K562 (cell line): Measurements from ENCODE around the gene CLDND2. TPM values are rescaled to one million over a fixed set of nuclear protein-coding genes. Genes with fewer than 3 reads are reported as not detected.

Experiments used
- BRF1 ChIP-seq: IDR thresholded peaks from 3 replicates; pipeline ENCODE4 v1.6.1; 2011; ENCODE audit warnings: borderline replicate concordance, mild to moderate bottlenecking; ENCODE audit not compliant: insufficient read length; ENCODE audit errors: extremely low read depth
- HDGF ChIP-seq: fragments of 450-650 bp; IDR thresholded peaks from 2 replicates; pipeline ENCODE4 v1.6.1; 2016
- ILF3 ChIP-seq: fragments of 450-650 bp; IDR thresholded peaks from 2 replicates; pipeline ENCODE4 v1.6.1; 2018; ENCODE audit warnings: antibody characterized with exemption, mild to moderate bottlenecking, moderate library complexity, borderline replicate concordance
- L3MBTL2 ChIP-seq: fragments of 450-650 bp; IDR thresholded peaks from 2 replicates; pipeline ENCODE4 v1.6.1; 2016; ENCODE audit warnings: mild to moderate bottlenecking, moderate library complexity
- NR2C1 ChIP-seq, 2 experiments: fragments of 450-650 bp; IDR thresholded peaks; 2 replicates each; pipeline ENCODE4 v1.6.1; 2017; ENCODE audit warnings: mild to moderate bottlenecking in 2 of 2, antibody characterized with exemption in 1 of 2, inconsistent platforms in 1 of 2, missing compliant biosample characterization in 1 of 2, missing genetic modification characterization in 1 of 2
- POLR2B ChIP-seq: fragments of 450-650 bp; IDR thresholded peaks from 2 replicates; pipeline ENCODE4 v1.6.1; 2018; ENCODE audit warnings: low read depth; ENCODE audit not compliant: partially characterized antibody
- POU5F1 ChIP-seq: fragments of 150-350 bp; IDR thresholded peaks from 2 replicates; pipeline ENCODE4 v1.6.1; 2014; ENCODE audit warnings: borderline replicate concordance, low read length, low read depth, mild to moderate bottlenecking; ENCODE audit not compliant: partially characterized antibody
- SETDB1 ChIP-seq: IDR thresholded peaks from one replicate; pipeline ENCODE4 v1.6.1; 2012; ENCODE audit warnings: low read length, control low read depth, inconsistent platforms
- TAF15 ChIP-seq: fragments of 200-400 bp; formaldehyde crosslinking; IDR thresholded peaks from 2 replicates; pipeline ENCODE4 v1.6.1; 2017; ENCODE audit warnings: mild to moderate bottlenecking, low read depth, low read length, moderate library complexity
- TAL1 ChIP-seq: fragments of 450-650 bp; IDR thresholded peaks from 2 replicates; pipeline ENCODE4 v1.6.1; 2016; ENCODE audit warnings: mild to moderate bottlenecking
- TARDBP ChIP-seq: fragments of 450-650 bp; IDR thresholded peaks from 2 replicates; pipeline ENCODE4 v1.6.1; 2016
- ZNF212 ChIP-seq: fragments of 450-650 bp; formaldehyde crosslinking; IDR thresholded peaks from 2 replicates; pipeline ENCODE4 v1.4.0; 2020; ENCODE audit warnings: mild to moderate bottlenecking
- ZNF324 ChIP-seq: fragments of 250-450 bp; sonication (Bioruptor Pico); IDR thresholded peaks from 2 replicates; pipeline ENCODE4 v1.4.0; 2020; ENCODE audit warnings: mild to moderate bottlenecking
- ZSCAN29 ChIP-seq: fragments of 450-650 bp; IDR thresholded peaks from 2 replicates; pipeline ENCODE4 v1.6.1; 2017
- polyA plus RNA-seq, 8 experiments: library from polyadenylated mRNA; depleted of rRNA in 4 of 8; stranded (reverse) in 5 of 8; unstranded in 3 of 8; fragments of >200 nt; fragmentation: Nextera tagmentation in 2 of 8; fragmentation: Illumina TruSeq in 1 of 8; extraction: Ambion mirVana in 2 of 8; extraction: Trizol in 1 of 8; gene quantifications; 2 replicates each; pipeline versions ENCODE4 v1.2.1 to v1.2.3, GENCODE V29; 2011 to 2014; ENCODE audit warnings: inconsistent platforms in 1 of 8, missing spikeins in 1 of 8
- total RNA-seq, 7 experiments: library from RNA; depleted of rRNA in 6 of 7; stranded (reverse); fragments of >200 nt in 6 of 7; fragmentation: Illumina TruSeq in 2 of 7; extraction: Trizol in 2 of 7; gene quantifications; 2 replicates each; pipeline versions ENCODE4 v1.2.1 to v1.2.3, GENCODE V29; 2011 to 2021; ENCODE audit warnings: low replicate concordance in 1 of 7
- TF ChIP-seq, protein P1 (sequence below): sonication (generic); formaldehyde crosslinking; IDR thresholded peaks from 2 replicates; pipeline ENCODE4 v1.8.0; 2022; ENCODE audit warnings: mild to moderate bottlenecking, missing genetic modification reagents
- TF ChIP-seq, protein P2 (sequence below), 2 experiments: fragments of 450-650 bp in 1 of 2; sonication (generic) in 1 of 2; formaldehyde crosslinking; conservative IDR thresholded peaks; 2 replicates each; pipeline versions ENCODE4 v1.4.0 to v1.8.1; 2020 to 2022; ENCODE audit warnings: mild to moderate bottlenecking in 1 of 2, missing genetic modification reagents in 1 of 2
- TF ChIP-seq, protein P3 (sequence below): fragments of 250-450 bp; sonication (Bioruptor Pico); IDR thresholded peaks from 2 replicates; pipeline ENCODE4 v1.5.0; 2021
- TF ChIP-seq, protein P4 (sequence below): fragments of 450-650 bp; IDR thresholded peaks from 2 replicates; pipeline ENCODE4 v1.7.0; 2016; ENCODE audit warnings: borderline replicate concordance
- TF ChIP-seq, protein P5 (sequence below), 2 experiments: fragments of 450-650 bp; IDR thresholded peaks; 2 replicates each; pipeline ENCODE4 v1.6.1; 2016
- TF ChIP-seq, protein P6 (sequence below): sonication (generic); formaldehyde crosslinking; IDR thresholded peaks from 2 replicates; pipeline ENCODE4 v1.8.0; 2022; ENCODE audit warnings: missing genetic modification reagents, mild to moderate bottlenecking, borderline replicate concordance

Gene CLDND2
- total and polyA plus RNA-seq, 9 of the 15 experiments (the other 6 are each of a cell fraction or from before 2014, with no cell fraction given) = 0.45 to 4.0 (median 1.2) TPM; not detected in 3

DNA sequence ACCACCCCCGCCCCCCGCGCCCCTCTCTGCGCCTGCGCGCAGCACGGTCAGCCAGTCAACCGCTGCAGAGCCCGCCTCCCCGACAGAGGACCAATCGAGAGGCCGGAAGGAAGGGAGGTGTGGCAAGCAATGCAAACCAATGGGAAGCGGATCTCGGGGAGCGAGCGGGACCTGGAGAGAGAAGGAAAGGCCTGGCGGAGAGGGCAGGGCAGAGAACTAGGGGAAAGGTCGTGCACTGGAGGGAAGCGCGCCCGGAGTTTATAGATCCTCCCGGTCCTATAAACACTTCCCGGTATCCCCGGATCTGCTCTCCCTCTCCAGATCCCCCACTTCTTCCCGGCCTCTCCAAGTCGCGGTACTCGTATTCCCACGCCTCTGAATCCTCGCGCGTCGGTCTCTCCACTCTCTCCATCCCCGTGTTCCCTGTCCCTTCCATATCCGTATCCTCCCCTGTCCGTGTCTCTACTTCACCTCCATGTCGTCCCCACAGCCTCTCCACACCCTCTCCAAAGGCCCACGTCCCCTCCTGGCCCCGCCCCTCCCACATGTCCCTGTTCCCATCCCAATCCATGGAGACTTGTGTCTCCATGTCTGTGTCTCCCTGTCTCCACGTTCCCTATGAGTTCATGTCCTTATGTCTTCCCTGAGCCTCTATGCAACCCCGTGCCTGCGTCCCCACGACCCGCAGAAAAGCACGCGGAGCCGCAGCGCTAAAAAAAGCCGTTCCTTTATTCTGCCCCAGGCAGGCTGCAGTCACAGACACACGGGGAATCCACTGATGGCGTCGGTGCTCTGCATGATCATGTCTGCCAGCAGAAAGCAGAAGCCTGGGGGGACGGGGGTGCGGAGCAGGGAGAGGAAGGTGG, 2.2 kb downstream of the CLDND2 start (continued):
- TF ChIP-seq, protein P1, sequence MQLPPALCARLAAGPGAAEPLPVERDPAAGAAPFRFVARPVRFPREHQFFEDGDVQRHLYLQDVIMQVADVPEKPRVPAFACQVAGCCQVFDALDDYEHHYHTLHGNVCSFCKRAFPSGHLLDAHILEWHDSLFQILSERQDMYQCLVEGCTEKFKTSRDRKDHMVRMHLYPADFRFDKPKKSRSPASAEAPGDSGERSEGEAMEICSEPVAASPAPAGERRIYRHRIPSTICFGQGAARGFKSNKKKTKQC = no peak
- no peak for TF ChIP-seq TAL1
- TF ChIP-seq, protein P2, sequence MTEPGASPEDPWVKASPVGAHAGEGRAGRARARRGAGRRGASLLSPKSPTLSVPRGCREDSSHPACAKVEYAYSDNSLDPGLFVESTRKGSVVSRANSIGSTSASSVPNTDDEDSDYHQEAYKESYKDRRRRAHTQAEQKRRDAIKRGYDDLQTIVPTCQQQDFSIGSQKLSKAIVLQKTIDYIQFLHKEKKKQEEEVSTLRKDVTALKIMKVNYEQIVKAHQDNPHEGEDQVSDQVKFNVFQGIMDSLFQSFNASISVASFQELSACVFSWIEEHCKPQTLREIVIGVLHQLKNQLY (CRISPR knock-in tag; conservative IDR thresholded peaks at IDR 0.05) = no peak
- TF ChIP-seq ZNF212 (CRISPR knock-in tag) = no peak
- TF ChIP-seq, protein P3, sequence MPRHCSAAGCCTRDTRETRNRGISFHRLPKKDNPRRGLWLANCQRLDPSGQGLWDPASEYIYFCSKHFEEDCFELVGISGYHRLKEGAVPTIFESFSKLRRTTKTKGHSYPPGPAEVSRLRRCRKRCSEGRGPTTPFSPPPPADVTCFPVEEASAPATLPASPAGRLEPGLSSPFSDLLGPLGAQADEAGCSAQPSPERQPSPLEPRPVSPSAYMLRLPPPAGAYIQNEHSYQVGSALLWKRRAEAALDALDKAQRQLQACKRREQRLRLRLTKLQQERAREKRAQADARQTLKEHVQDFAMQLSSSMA (CRISPR knock-in tag) = no peak
- TF ChIP-seq, protein P4, sequence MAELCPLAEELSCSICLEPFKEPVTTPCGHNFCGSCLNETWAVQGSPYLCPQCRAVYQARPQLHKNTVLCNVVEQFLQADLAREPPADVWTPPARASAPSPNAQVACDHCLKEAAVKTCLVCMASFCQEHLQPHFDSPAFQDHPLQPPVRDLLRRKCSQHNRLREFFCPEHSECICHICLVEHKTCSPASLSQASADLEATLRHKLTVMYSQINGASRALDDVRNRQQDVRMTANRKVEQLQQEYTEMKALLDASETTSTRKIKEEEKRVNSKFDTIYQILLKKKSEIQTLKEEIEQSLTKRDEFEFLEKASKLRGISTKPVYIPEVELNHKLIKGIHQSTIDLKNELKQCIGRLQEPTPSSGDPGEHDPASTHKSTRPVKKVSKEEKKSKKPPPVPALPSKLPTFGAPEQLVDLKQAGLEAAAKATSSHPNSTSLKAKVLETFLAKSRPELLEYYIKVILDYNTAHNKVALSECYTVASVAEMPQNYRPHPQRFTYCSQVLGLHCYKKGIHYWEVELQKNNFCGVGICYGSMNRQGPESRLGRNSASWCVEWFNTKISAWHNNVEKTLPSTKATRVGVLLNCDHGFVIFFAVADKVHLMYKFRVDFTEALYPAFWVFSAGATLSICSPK = peak; percentile 89; the same call in 1 of the 2 replicates
- TF ChIP-seq, protein P5, sequence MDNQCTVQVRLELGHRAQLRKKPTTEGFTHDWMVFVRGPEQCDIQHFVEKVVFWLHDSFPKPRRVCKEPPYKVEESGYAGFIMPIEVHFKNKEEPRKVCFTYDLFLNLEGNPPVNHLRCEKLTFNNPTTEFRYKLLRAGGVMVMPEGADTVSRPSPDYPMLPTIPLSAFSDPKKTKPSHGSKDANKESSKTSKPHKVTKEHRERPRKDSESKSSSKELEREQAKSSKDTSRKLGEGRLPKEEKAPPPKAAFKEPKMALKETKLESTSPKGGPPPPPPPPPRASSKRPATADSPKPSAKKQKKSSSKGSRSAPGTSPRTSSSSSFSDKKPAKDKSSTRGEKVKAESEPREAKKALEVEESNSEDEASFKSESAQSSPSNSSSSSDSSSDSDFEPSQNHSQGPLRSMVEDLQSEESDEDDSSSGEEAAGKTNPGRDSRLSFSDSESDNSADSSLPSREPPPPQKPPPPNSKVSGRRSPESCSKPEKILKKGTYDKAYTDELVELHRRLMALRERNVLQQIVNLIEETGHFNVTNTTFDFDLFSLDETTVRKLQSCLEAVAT (IDR thresholded peaks at IDR 0.05) = peak; percentile 88 to 92
- TF ChIP-seq SETDB1 = no peak
- TF ChIP-seq TAF15 = no peak
- TF ChIP-seq HDGF = peak; percentile 97
- TF ChIP-seq L3MBTL2 = no peak; the same call in 1 of the 2 replicates
- TF ChIP-seq NR2C1 (IDR thresholded peaks at IDR 0.05) = no peak
- 0 out of 2 replicates have a peak, but pooled peaks have one; percentile 24 for TF ChIP-seq NR2C1 (tag; IDR thresholded peaks at IDR 0.05)
- no peak for TF ChIP-seq TARDBP
- TF ChIP-seq, protein P6, sequence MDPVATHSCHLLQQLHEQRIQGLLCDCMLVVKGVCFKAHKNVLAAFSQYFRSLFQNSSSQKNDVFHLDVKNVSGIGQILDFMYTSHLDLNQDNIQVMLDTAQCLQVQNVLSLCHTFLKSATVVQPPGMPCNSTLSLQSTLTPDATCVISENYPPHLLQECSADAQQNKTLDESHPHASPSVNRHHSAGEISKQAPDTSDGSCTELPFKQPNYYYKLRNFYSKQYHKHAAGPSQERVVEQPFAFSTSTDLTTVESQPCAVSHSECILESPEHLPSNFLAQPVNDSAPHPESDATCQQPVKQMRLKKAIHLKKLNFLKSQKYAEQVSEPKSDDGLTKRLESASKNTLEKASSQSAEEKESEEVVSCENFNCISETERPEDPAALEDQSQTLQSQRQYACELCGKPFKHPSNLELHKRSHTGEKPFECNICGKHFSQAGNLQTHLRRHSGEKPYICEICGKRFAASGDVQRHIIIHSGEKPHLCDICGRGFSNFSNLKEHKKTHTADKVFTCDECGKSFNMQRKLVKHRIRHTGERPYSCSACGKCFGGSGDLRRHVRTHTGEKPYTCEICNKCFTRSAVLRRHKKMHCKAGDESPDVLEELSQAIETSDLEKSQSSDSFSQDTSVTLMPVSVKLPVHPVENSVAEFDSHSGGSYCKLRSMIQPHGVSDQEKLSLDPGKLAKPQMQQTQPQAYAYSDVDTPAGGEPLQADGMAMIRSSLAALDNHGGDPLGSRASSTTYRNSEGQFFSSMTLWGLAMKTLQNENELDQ (CRISPR knock-in tag) = no peak
- TF ChIP-seq ZSCAN29 = peak; percentile 76; the same call in 1 of the 2 replicates
- peak; percentile 65; the same call in 1 of the 2 replicates for TF ChIP-seq ILF3
- TF ChIP-seq ZNF324 (CRISPR knock-in tag) = no peak
- peak; percentile 91 for TF ChIP-seq POLR2B
- TF ChIP-seq BRF1 = no peak
- no peak for TF ChIP-seq POU5F1
